Endothelial cell (in vitro differentiated cells): ENCODE measurements around the gene OPHN1. TPM values are rescaled to one million over a fixed set of nuclear protein-coding genes. Genes with fewer than 3 reads are reported as not detected.

ENCODE experiments used
- DNase-seq: peaks from one replicate; pipeline ENCODE4 v3.0.0; 2021; ENCODE audit warnings: low spot score
- H3K27ac Mint-ChIP-seq: one replicate; pipeline ENCODE4 v1.8.0; 2021; ENCODE audit warnings: mixed read lengths, inconsistent platforms; ENCODE audit not compliant: unreplicated experiment
- H3K27me3 Mint-ChIP-seq: one replicate; pipeline ENCODE4 v1.8.0; 2021; ENCODE audit warnings: mild to moderate bottlenecking, moderate library complexity, mixed read lengths, inconsistent platforms; ENCODE audit not compliant: unreplicated experiment
- H3K36me3 Mint-ChIP-seq: one replicate; pipeline ENCODE4 v1.8.0; 2021; ENCODE audit warnings: mild to moderate bottlenecking, low read depth, mixed read lengths, inconsistent platforms; ENCODE audit not compliant: unreplicated experiment
- H3K4me1 Mint-ChIP-seq: one replicate; pipeline ENCODE4 v1.8.0; 2021; ENCODE audit warnings: mild to moderate bottlenecking, mixed read lengths, inconsistent platforms; ENCODE audit not compliant: unreplicated experiment
- H3K4me3 Mint-ChIP-seq: one replicate; pipeline ENCODE4 v1.8.0; 2021; ENCODE audit warnings: mild to moderate bottlenecking, mixed read lengths, inconsistent platforms; ENCODE audit not compliant: unreplicated experiment
- H3K9me3 Mint-ChIP-seq: one replicate; pipeline ENCODE4 v1.8.0; 2021; ENCODE audit warnings: mixed read lengths, inconsistent platforms; ENCODE audit not compliant: unreplicated experiment
- total RNA-seq: library from RNA; stranded (reverse); fragmentation: NEBNext Ultra II Directional; extraction: Animal tissue kit (Norgen Biotek cat#: 25700); gene quantifications from one replicate; pipeline ENCODE4 v1.2.1, GENCODE V29; 2021; ENCODE audit not compliant: unreplicated experiment
- TF ChIP-seq, protein P1 (sequence below): fragments of 200-600 bp; sonication (generic); IDR thresholded peaks from one replicate; pipeline ENCODE4 v1.5.0; 2021; ENCODE audit warnings: antibody characterized with exemption; ENCODE audit not compliant: unreplicated experiment

The OPHN1 gene
- total RNA-seq, 1 donor from 2014 or later, result 13.2 TPM

- peaks cover 5% of the 10 kb centered on the region for H3K36me3 Mint-ChIP-seq
- no peak for DNase-seq
Observed at GRCh38 chrX:68163441-68163840, 269.9 kb downstream of the OPHN1 start.

GRCh38 chrX:68147848-68148247 is 285.4 kb downstream of the OPHN1 start:
- TF ChIP-seq, protein P1, sequence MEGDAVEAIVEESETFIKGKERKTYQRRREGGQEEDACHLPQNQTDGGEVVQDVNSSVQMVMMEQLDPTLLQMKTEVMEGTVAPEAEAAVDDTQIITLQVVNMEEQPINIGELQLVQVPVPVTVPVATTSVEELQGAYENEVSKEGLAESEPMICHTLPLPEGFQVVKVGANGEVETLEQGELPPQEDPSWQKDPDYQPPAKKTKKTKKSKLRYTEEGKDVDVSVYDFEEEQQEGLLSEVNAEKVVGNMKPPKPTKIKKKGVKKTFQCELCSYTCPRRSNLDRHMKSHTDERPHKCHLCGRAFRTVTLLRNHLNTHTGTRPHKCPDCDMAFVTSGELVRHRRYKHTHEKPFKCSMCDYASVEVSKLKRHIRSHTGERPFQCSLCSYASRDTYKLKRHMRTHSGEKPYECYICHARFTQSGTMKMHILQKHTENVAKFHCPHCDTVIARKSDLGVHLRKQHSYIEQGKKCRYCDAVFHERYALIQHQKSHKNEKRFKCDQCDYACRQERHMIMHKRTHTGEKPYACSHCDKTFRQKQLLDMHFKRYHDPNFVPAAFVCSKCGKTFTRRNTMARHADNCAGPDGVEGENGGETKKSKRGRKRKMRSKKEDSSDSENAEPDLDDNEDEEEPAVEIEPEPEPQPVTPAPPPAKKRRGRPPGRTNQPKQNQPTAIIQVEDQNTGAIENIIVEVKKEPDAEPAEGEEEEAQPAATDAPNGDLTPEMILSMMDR, result no peak
- no peaks in the 10 kb centered on the region for H3K9me3 Mint-ChIP-seq
- no peaks in the 10 kb centered on the region for H3K36me3 Mint-ChIP-seq
- no peak for DNase-seq
- H3K27ac Mint-ChIP-seq, result peak overlapping the region; percentile 26
- H3K4me3 Mint-ChIP-seq, result no peak overlapping the region
- no peaks in the 10 kb centered on the region for H3K27me3 Mint-ChIP-seq
- H3K4me1 Mint-ChIP-seq, result peaks cover 10% of the 10 kb centered on the region

More at GRCh38 chrX:68163441-68163840, 269.9 kb downstream of the OPHN1 start:
- no peak overlapping the region for H3K27ac Mint-ChIP-seq
- H3K9me3 Mint-ChIP-seq, result no peaks in the 10 kb centered on the region
- TF ChIP-seq, protein P1, result no peak
- no peak overlapping the region for H3K4me3 Mint-ChIP-seq
- no peaks in the 10 kb centered on the region for H3K4me1 Mint-ChIP-seq
- no peaks in the 10 kb centered on the region for H3K27me3 Mint-ChIP-seq

DNA sequence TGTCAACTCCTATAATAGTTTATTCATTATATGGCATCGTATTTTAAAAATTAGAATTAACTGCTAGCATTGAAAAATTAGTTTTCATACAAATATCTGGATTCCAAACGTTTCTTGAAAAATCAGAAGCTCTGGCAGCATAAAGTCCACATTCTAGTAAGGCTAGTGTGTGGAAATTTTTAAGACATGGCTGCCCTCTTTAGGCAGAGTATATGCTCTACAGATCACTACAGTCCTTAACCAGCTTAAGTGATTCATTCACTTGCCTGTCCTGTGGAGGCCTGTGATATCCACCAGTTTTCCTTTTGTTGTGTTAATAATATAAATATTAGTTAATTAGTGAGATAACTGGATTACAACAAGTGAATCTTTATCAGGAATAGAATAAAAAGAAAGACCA is 287.2 kb downstream of the OPHN1 start:
- Mint-ChIP-seq H3K27me3 (no peaks in the 10 kb centered on the region), H3K36me3 (no peaks in the 10 kb centered on the region), H3K9me3 (no peaks in the 10 kb centered on the region), H3K27ac (no peak overlapping the region), H3K4me1 (peaks cover 10% of the 10 kb centered on the region), H3K4me3 (no peak overlapping the region)
- no peak for DNase-seq
- TF ChIP-seq, protein P1, result no peak

DNA sequence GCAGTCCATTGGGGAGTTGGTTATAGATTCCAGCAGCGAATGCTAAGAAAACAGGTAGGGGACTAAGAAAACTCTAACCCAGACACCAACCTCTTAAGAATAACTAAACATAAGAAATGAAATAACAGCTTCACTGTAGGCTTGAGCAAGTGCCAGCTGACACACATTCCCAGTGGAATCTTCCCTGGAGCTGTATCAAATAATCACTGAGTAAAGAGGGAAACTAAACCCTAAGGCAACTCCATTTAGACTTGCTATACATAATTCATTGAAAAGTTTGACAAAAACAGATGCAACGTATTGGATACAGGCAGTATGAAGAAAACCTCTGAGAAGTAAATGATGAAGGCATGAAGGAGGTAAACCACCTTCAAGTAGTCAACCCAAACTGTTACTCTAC is 293.5 kb downstream of the OPHN1 start:
- Mint-ChIP-seq H3K36me3 (no peaks in the 10 kb centered on the region), H3K4me3 (no peak overlapping the region), H3K9me3 (no peaks in the 10 kb centered on the region), H3K27ac (no peak overlapping the region), H3K4me1 (peaks cover 3% of the 10 kb centered on the region), H3K27me3 (no peaks in the 10 kb centered on the region)
- TF ChIP-seq, protein P1, result no peak
- no peak for DNase-seq

GRCh38 chrX:68133181-68133580 is 300.1 kb downstream of the OPHN1 start:
- Mint-ChIP-seq H3K4me1 (no peaks in the 10 kb centered on the region), H3K27me3 (no peaks in the 10 kb centered on the region), H3K27ac (no peak overlapping the region), H3K9me3 (no peaks in the 10 kb centered on the region), H3K36me3 (no peaks in the 10 kb centered on the region), H3K4me3 (no peak overlapping the region)
- TF ChIP-seq, protein P1, result no peak
- DNase-seq, result no peak
